Measurements from ENCODE around the gene VARS1. TPM values are rescaled to one million over a fixed set of nuclear protein-coding genes. Genes with fewer than 3 reads are reported as not detected.

VARS1 gene
- total and polyA plus RNA-seq, 2 experiments from 2014 or later, result 49.7 to 51.5 TPM

GRCh38 chr6:31750411-31751022 is 45.0 kb downstream of the VARS1 start:
- H3K4me1 ChIP-seq (ENCODE audit: low read depth), result no peaks in the 10 kb centered on the region
- TF ChIP-seq CTCF (IDR thresholded peaks at IDR 0.05; ENCODE audit: low read depth, low read length), result no peak
- H3K9me3 ChIP-seq (ENCODE audit: low read depth), result no peaks in the 10 kb centered on the region
- H3K27me3 ChIP-seq, result no peaks in the 10 kb centered on the region
- no peaks in the 10 kb centered on the region for H3K36me3 ChIP-seq
- DNase-seq (ENCODE audit: low read depth in 1 of 2, low spot score in 1 of 2), result no peak
- no peak overlapping the region for H3K27ac ChIP-seq
- H3K4me3 ChIP-seq, result no peak overlapping the region

GRCh38 chr6:31749301-31750036 is 46.1 kb downstream of the VARS1 start:
- no peaks in the 10 kb centered on the region for H3K27me3 ChIP-seq
- no peak overlapping the region for H3K27ac ChIP-seq
- H3K9me3 ChIP-seq (ENCODE audit: low read depth), result no peaks in the 10 kb centered on the region
- H3K4me1 ChIP-seq (ENCODE audit: low read depth), result no peaks in the 10 kb centered on the region
- no peak for DNase-seq (ENCODE audit: low read depth in 1 of 2, low spot score in 1 of 2)
- H3K36me3 ChIP-seq, result no peaks in the 10 kb centered on the region
- no peak overlapping the region for H3K4me3 ChIP-seq
- TF ChIP-seq CTCF (IDR thresholded peaks at IDR 0.05; ENCODE audit: low read depth, low read length), result no peak

Other genes starting within 250 kb of the VARS1 start
Only the 30 nearest of the 42 such genes appear.
- 144 and 208 TPM in 2 replicates for gene PRRC2A, start 175.0 kb downstream of the VARS1 start, total RNA-seq
- gene PRRC2A, start 175.0 kb downstream of the VARS1 start, polyA plus RNA-seq, result 70.2 and 103 TPM in 2 replicates
- 494 and 510 TPM in 2 replicates for gene BAG6, start 143.1 kb downstream of the VARS1 start, total RNA-seq
- 115 TPM in 2 replicates for gene BAG6, start 143.1 kb downstream of the VARS1 start, polyA plus RNA-seq
- gene APOM, start 139.9 kb downstream of the VARS1 start, total RNA-seq, result 2.3 and 2.5 TPM in 2 replicates
- 2.5 and 3.5 TPM in 2 replicates for gene APOM, start 139.9 kb downstream of the VARS1 start, polyA plus RNA-seq
- 24.5 and 27.4 TPM in 2 replicates for gene C6orf47, start 135.0 kb downstream of the VARS1 start, total RNA-seq
- gene C6orf47, start 135.0 kb downstream of the VARS1 start, polyA plus RNA-seq, result 22.0 and 29.2 TPM in 2 replicates
- 28.8 and 36.2 TPM in 2 replicates for gene GPANK1, start 130.8 kb downstream of the VARS1 start, total RNA-seq
- 27.5 and 37.2 TPM in 2 replicates for gene GPANK1, start 130.8 kb downstream of the VARS1 start, polyA plus RNA-seq
- 310 and 375 TPM in 2 replicates for gene CSNK2B, start 129.7 kb downstream of the VARS1 start, total RNA-seq
- 277 and 280 TPM in 2 replicates for gene CSNK2B, start 129.7 kb downstream of the VARS1 start, polyA plus RNA-seq
- gene LY6G5B, start 125.8 kb downstream of the VARS1 start, total RNA-seq, result 3.9 and 6.8 TPM in 2 replicates
- gene LY6G5B, start 125.8 kb downstream of the VARS1 start, polyA plus RNA-seq, result 13.2 and 16.5 TPM in 2 replicates
- 0.54 and 1.2 TPM in 2 replicates for gene LY6G5C, start 114.7 kb downstream of the VARS1 start, total RNA-seq
- gene LY6G5C, start 114.7 kb downstream of the VARS1 start, polyA plus RNA-seq, result 5.0 and 9.0 TPM in 2 replicates
- gene ABHD16A, start 92.4 kb downstream of the VARS1 start, total RNA-seq, result 48.0 and 66.3 TPM in 2 replicates
- gene ABHD16A, start 92.4 kb downstream of the VARS1 start, polyA plus RNA-seq, result 61.5 and 65.1 TPM in 2 replicates
- gene LY6G6F, start 88.9 kb downstream of the VARS1 start, total RNA-seq, result not detected in 2 replicates
- gene LY6G6F, start 88.9 kb downstream of the VARS1 start, polyA plus RNA-seq, result not detected in 2 replicates
- not detected in 2 replicates for gene LY6G6D, start 80.4 kb downstream of the VARS1 start, total RNA-seq
- not detected in 2 replicates for gene LY6G6D, start 80.4 kb downstream of the VARS1 start, polyA plus RNA-seq
- gene LY6G6C, start 74.0 kb downstream of the VARS1 start, total RNA-seq, result not detected in 2 replicates
- gene LY6G6C, start 74.0 kb downstream of the VARS1 start, polyA plus RNA-seq, result 0.24 TPM in 1 of 2 replicates, not detected in the other
- not detected in 2 replicates for gene MPIG6B, start 72.4 kb downstream of the VARS1 start, total RNA-seq
- not detected in 2 replicates for gene MPIG6B, start 72.4 kb downstream of the VARS1 start, polyA plus RNA-seq
- 134 and 138 TPM in 2 replicates for gene DDAH2, start 66.5 kb downstream of the VARS1 start, total RNA-seq
- 154 and 170 TPM in 2 replicates for gene DDAH2, start 66.5 kb downstream of the VARS1 start, polyA plus RNA-seq
- gene CLIC1, start 59.2 kb downstream of the VARS1 start, total RNA-seq, result 226 and 274 TPM in 2 replicates
- gene CLIC1, start 59.2 kb downstream of the VARS1 start, polyA plus RNA-seq, result 318 and 326 TPM in 2 replicates
- gene MSH5, start 55.7 kb downstream of the VARS1 start, total RNA-seq, result 6.6 and 39.4 TPM in 2 replicates
- 7.4 and 16.4 TPM in 2 replicates for gene MSH5, start 55.7 kb downstream of the VARS1 start, polyA plus RNA-seq
- gene SAPCD1, start 33.1 kb downstream of the VARS1 start, total RNA-seq, result 3.9 and 11.6 TPM in 2 replicates
- 2.1 and 4.2 TPM in 2 replicates for gene SAPCD1, start 33.1 kb downstream of the VARS1 start, polyA plus RNA-seq
- gene VWA7, start 18.4 kb downstream of the VARS1 start, total RNA-seq, result 16.1 and 24.7 TPM in 2 replicates
- gene VWA7, start 18.4 kb downstream of the VARS1 start, polyA plus RNA-seq, result 9.9 and 12.3 TPM in 2 replicates
- 58.9 and 64.2 TPM in 2 replicates for gene LSM2, start 11.2 kb upstream of the VARS1 start, total RNA-seq
- 76.8 and 88.6 TPM in 2 replicates for gene LSM2, start 11.2 kb upstream of the VARS1 start, polyA plus RNA-seq
- gene HSPA1L, start 19.5 kb upstream of the VARS1 start, total RNA-seq, result 1.6 and 3.1 TPM in 2 replicates
- 4.5 and 5.2 TPM in 2 replicates for gene HSPA1L, start 19.5 kb upstream of the VARS1 start, polyA plus RNA-seq
- gene HSPA1A, start 19.8 kb upstream of the VARS1 start, total RNA-seq, result 122 and 167 TPM in 2 replicates
- 51.2 and 92.3 TPM in 2 replicates for gene HSPA1A, start 19.8 kb upstream of the VARS1 start, polyA plus RNA-seq
- gene HSPA1B, start 32.0 kb upstream of the VARS1 start, total RNA-seq, result 184 and 226 TPM in 2 replicates
- 88.0 and 88.8 TPM in 2 replicates for gene HSPA1B, start 32.0 kb upstream of the VARS1 start, polyA plus RNA-seq
- gene NEU1, start 67.1 kb upstream of the VARS1 start, total RNA-seq, result 26.6 and 34.9 TPM in 2 replicates
- 27.3 and 27.6 TPM in 2 replicates for gene NEU1, start 67.1 kb upstream of the VARS1 start, polyA plus RNA-seq
- gene SLC44A4, start 83.2 kb upstream of the VARS1 start, total RNA-seq, result not detected in 2 replicates
- gene SLC44A4, start 83.2 kb upstream of the VARS1 start, polyA plus RNA-seq, result 0.60 TPM in 1 of 2 replicates, not detected in the other
- gene EHMT2, start 101.9 kb upstream of the VARS1 start, total RNA-seq, result 98.3 and 120 TPM in 2 replicates
- gene EHMT2, start 101.9 kb upstream of the VARS1 start, polyA plus RNA-seq, result 89.6 and 115 TPM in 2 replicates
- gene ZBTB12, start 106.3 kb upstream of the VARS1 start, total RNA-seq, result 20.1 and 32.0 TPM in 2 replicates
- 0.62 TPM in 1 of 2 replicates, not detected in the other for gene ZBTB12, start 106.3 kb upstream of the VARS1 start, polyA plus RNA-seq
- 1.9 TPM in 2 replicates for gene C2, start 132.0 kb upstream of the VARS1 start, total RNA-seq
- 0.48 and 1.5 TPM in 2 replicates for gene C2, start 132.0 kb upstream of the VARS1 start, polyA plus RNA-seq
- gene CFB, start 150.3 kb upstream of the VARS1 start, total RNA-seq, result 0.42 and 0.66 TPM in 2 replicates
- 1.3 TPM in 1 of 2 replicates, not detected in the other for gene CFB, start 150.3 kb upstream of the VARS1 start, polyA plus RNA-seq
- 165 and 186 TPM in 2 replicates for gene NELFE, start 163.2 kb upstream of the VARS1 start, total RNA-seq
- gene NELFE, start 163.2 kb upstream of the VARS1 start, polyA plus RNA-seq, result 146 and 201 TPM in 2 replicates
- 36.4 and 62.6 TPM in 2 replicates for gene SKIC2, start 163.4 kb upstream of the VARS1 start, total RNA-seq
- gene SKIC2, start 163.4 kb upstream of the VARS1 start, polyA plus RNA-seq, result 53.1 and 68.5 TPM in 2 replicates